K562 (cell line): ENCODE measurements around the gene ARMC8. TPM values are rescaled to one million over a fixed set of nuclear protein-coding genes. Genes with fewer than 3 reads are reported as not detected.
A peak's percentile ranks its signal among the peaks of the same experiment; 100 is the strongest.

Experiments used
- CBX1 ChIP-seq: sonication (generic); IDR thresholded peaks from 2 replicates; pipeline ENCODE4 v1.6.1; 2016; ENCODE audit warnings: antibody characterized with exemption, low read depth, mild to moderate bottlenecking
- CREB1 ChIP-seq, 2 experiments: sonication (generic) in 1 of 2; formaldehyde crosslinking in 1 of 2; IDR thresholded peaks; 2 replicates each; pipeline versions ENCODE4 v1.6.1 to v1.8.0; 2012 to 2022; ENCODE audit warnings: inconsistent platforms in 1 of 2, mild to moderate bottlenecking in 1 of 2, missing genetic modification reagents in 1 of 2, moderate library complexity in 1 of 2
- CSDE1 ChIP-seq, 2 experiments: fragments of 450-650 bp; IDR thresholded peaks; 2 replicates each; pipeline ENCODE4 v1.6.1; 2016; ENCODE audit warnings: mild to moderate bottlenecking in 1 of 2
- CTCFL ChIP-seq: IDR thresholded peaks from 2 replicates; pipeline ENCODE4 v1.6.1; 2011; ENCODE audit warnings: borderline replicate concordance, low read depth, mild to moderate bottlenecking, moderate library complexity, low read length; ENCODE audit not compliant: insufficient read depth, poor library complexity, severe bottlenecking
- CXXC5 ChIP-seq: fragments of 250-450 bp; sonication (Bioruptor Pico); IDR thresholded peaks from 2 replicates; pipeline ENCODE4 v1.8.0; 2022; ENCODE audit warnings: inconsistent platforms, mild to moderate bottlenecking, moderate library complexity
- FOXJ2 ChIP-seq: fragments of 200-800 bp; sonication (Bioruptor generic); IDR thresholded peaks from 2 replicates; pipeline ENCODE4 v1.6.1; 2016; ENCODE audit warnings: missing genetic modification characterization, missing compliant biosample characterization
- GABPA ChIP-seq: fragments of 200-800 bp; sonication (Bioruptor generic); conservative IDR thresholded peaks from 2 replicates; pipeline ENCODE4 v1.6.1; 2016; ENCODE audit warnings: low read depth, missing genetic modification characterization, missing compliant biosample characterization
- IFI16 ChIP-seq: fragments of 250-450 bp; sonication (Bioruptor Pico); IDR thresholded peaks from 2 replicates; pipeline ENCODE4 v2.1.2; 2022; ENCODE audit warnings: mild to moderate bottlenecking, inconsistent platforms
- KAT7 ChIP-seq: sonication (generic); formaldehyde crosslinking; IDR thresholded peaks from 2 replicates; pipeline ENCODE4 v1.8.0; 2022; ENCODE audit warnings: missing genetic modification reagents, mild to moderate bottlenecking, borderline replicate concordance
- L3MBTL2 ChIP-seq: fragments of 450-650 bp; IDR thresholded peaks from 2 replicates; pipeline ENCODE4 v1.6.1; 2016; ENCODE audit warnings: mild to moderate bottlenecking, moderate library complexity
- MAFK ChIP-seq: IDR thresholded peaks from 2 replicates; pipeline ENCODE4 v1.6.1; 2011; ENCODE audit warnings: low read length, improper control_type of control experiment
- PHTF2 ChIP-seq: fragments of 250-450 bp; sonication (Bioruptor Pico); IDR thresholded peaks from 2 replicates; pipeline ENCODE4 v1.5.0; 2021; ENCODE audit warnings: mild to moderate bottlenecking
- PKNOX1 ChIP-seq: fragments of 450-650 bp; IDR thresholded peaks from 2 replicates; pipeline ENCODE4 v1.6.1; 2016
- PRMT5 ChIP-seq: sonication (generic); formaldehyde crosslinking; IDR thresholded peaks from 2 replicates; pipeline ENCODE4 v1.5.0; 2020; ENCODE audit warnings: missing genetic modification reagents
- RNF219 ChIP-seq: fragments of 250-450 bp; sonication (Bioruptor Pico); IDR thresholded peaks from 2 replicates; pipeline ENCODE4 v1.5.0; 2022; ENCODE audit warnings: mild to moderate bottlenecking
- SOX6 ChIP-seq: fragments of 450-650 bp; IDR thresholded peaks from 2 replicates; pipeline ENCODE4 v1.6.1; 2014; ENCODE audit warnings: mild to moderate bottlenecking
- TEAD2 ChIP-seq: fragments of 450-650 bp; IDR thresholded peaks from 2 replicates; pipeline ENCODE4 v1.6.1; 2016; ENCODE audit warnings: missing genetic modification characterization, control low read depth, missing compliant biosample characterization
- TFAP4 ChIP-seq: sonication (generic); formaldehyde crosslinking; IDR thresholded peaks from 2 replicates; pipeline ENCODE4 v1.8.0; 2022; ENCODE audit warnings: missing genetic modification reagents, mild to moderate bottlenecking, moderate library complexity, borderline replicate concordance
- ZNF449 ChIP-seq: fragments of 250-450 bp; sonication (Bioruptor Pico); IDR thresholded peaks from 2 replicates; pipeline ENCODE4 v1.8.0; 2022; ENCODE audit warnings: moderate library complexity, mild to moderate bottlenecking, inconsistent platforms
- polyA plus RNA-seq, 8 experiments: library from polyadenylated mRNA; depleted of rRNA in 4 of 8; stranded (reverse) in 5 of 8; unstranded in 3 of 8; fragments of >200 nt; fragmentation: Nextera tagmentation in 2 of 8; fragmentation: Illumina TruSeq in 1 of 8; extraction: Ambion mirVana in 2 of 8; extraction: Trizol in 1 of 8; gene quantifications; 2 replicates each; pipeline versions ENCODE4 v1.2.1 to v1.2.3, GENCODE V29; 2011 to 2014; ENCODE audit warnings: inconsistent platforms in 1 of 8, missing spikeins in 1 of 8
- total RNA-seq, 7 experiments: library from RNA; depleted of rRNA in 6 of 7; stranded (reverse); fragments of >200 nt in 6 of 7; fragmentation: Illumina TruSeq in 2 of 7; extraction: Trizol in 2 of 7; gene quantifications; 2 replicates each; pipeline versions ENCODE4 v1.2.1 to v1.2.3, GENCODE V29; 2011 to 2021; ENCODE audit warnings: low replicate concordance in 1 of 7

Gene ARMC8
- total and polyA plus RNA-seq, 9 of the 15 experiments (the other 6 are each of a cell fraction or from before 2014, with no cell fraction given), result 22.4 to 76.1 (median 37.3) TPM

- peak; percentile 78; the same call in 1 of the 2 replicates for TF ChIP-seq PKNOX1
- TF ChIP-seq CBX1, result 0 out of 2 replicates have a peak, but pooled peaks have one; percentile 10
- TF ChIP-seq ZNF449, result no peak
- TF ChIP-seq CTCFL, result peak; percentile 19
- TF ChIP-seq RNF219 (CRISPR knock-in tag), result no peak
- TF ChIP-seq TEAD2, result no peak
- TF ChIP-seq FOXJ2 (tag), result no peak
- TF ChIP-seq CSDE1 (IDR thresholded peaks at IDR 0.05), result peak in 1 of 2 experiments; percentile 83; a peak in 2 of 4 replicates
- no peak for TF ChIP-seq GABPA (tag)
- 0 out of 2 replicates have a peak, but pooled peaks have one; percentile 68 for TF ChIP-seq KAT7
- peak; percentile 62 for TF ChIP-seq L3MBTL2
- peak; percentile 35; the same call in 1 of the 2 replicates for TF ChIP-seq CXXC5 (CRISPR knock-in tag)
- TF ChIP-seq CREB1 (IDR thresholded peaks at IDR 0.05), result no peak
- 0 out of 2 replicates have a peak, but pooled peaks have one; percentile 4 for TF ChIP-seq CREB1 (CRISPR knock-in tag; IDR thresholded peaks at IDR 0.05)
- no peak for TF ChIP-seq MAFK
- TF ChIP-seq TFAP4 (CRISPR knock-in tag), result peak; percentile 49; the same call in 1 of the 2 replicates
- TF ChIP-seq IFI16 (CRISPR knock-in tag), result no peak
- no peak for TF ChIP-seq PHTF2
- no peak for TF ChIP-seq SOX6
- TF ChIP-seq PRMT5 (CRISPR knock-in tag), result no peak
These were observed 142.3 kb downstream of the ARMC8 start, which contains the start of gene NME9 (continued) for GRCh38 chr3:138329127-138329983.
